Esophagus squamous epithelium (tissue), 4 donors: ENCODE data around the gene ISCA2.

Source experiments
- POLR2A ChIP-seq, 4 donors: fragments of 450-650 bp; IDR thresholded peaks; one replicate each; pipeline ENCODE4 v1.6.1; 2017; ENCODE audit warnings: antibody characterized with exemption in 4 of 4, mild to moderate bottlenecking in 4 of 4, moderate library complexity in 3 of 4
- TF ChIP-seq, protein P1 (sequence below), 6 experiments: fragments of 450-650 bp in 4 of 6; fragments of 200-600 bp in 2 of 6; sonication (generic) in 2 of 6; IDR thresholded peaks; one replicate each; pipeline ENCODE4 v1.5.1; 2016 to 2019; ENCODE audit warnings: antibody characterized with exemption in 6 of 6, mild to moderate bottlenecking in 4 of 6, moderate library complexity in 4 of 6

DNA sequence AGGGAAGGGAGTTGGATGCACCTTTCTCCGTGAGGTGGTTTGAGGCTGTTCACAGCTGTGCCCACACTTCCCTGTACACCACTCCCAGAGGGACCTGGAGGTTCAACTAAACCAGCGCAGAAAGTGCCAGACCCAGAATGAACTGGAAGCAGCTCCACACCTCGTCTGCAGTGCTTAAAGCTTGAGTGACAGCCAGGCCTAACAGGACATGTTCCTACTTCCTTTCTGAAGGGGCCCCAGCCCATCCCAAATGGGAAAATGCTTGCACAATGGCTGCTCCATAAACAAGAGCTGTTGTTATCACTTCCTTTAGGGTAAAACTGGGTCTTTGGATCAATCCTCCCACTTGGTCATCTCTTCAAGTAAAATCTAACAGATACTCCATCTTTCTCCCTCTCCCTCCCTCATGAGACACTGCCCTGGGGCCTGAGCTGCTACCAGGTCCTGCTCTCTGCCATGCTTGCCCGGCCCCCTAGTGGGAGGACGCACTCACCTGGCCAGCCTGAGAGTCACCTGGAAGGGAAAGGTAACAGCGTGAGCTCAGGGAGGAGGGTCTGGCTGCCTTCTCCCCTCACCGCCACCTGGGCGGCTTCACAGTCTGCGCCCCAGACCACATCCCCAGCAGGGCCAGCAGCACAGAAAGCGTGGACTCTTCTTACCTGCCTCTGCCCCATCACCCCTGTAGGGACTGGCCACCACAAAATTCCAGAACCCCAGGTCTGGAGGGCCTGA is 33.5 kb downstream of the ISCA2 start:
- TF ChIP-seq, protein P1, sequence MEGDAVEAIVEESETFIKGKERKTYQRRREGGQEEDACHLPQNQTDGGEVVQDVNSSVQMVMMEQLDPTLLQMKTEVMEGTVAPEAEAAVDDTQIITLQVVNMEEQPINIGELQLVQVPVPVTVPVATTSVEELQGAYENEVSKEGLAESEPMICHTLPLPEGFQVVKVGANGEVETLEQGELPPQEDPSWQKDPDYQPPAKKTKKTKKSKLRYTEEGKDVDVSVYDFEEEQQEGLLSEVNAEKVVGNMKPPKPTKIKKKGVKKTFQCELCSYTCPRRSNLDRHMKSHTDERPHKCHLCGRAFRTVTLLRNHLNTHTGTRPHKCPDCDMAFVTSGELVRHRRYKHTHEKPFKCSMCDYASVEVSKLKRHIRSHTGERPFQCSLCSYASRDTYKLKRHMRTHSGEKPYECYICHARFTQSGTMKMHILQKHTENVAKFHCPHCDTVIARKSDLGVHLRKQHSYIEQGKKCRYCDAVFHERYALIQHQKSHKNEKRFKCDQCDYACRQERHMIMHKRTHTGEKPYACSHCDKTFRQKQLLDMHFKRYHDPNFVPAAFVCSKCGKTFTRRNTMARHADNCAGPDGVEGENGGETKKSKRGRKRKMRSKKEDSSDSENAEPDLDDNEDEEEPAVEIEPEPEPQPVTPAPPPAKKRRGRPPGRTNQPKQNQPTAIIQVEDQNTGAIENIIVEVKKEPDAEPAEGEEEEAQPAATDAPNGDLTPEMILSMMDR (IDR thresholded peaks at IDR 0.05): no peak
- TF ChIP-seq POLR2A (IDR thresholded peaks at IDR 0.05): no peak
